COLO668 (cell line): ENCODE measurements around the gene CDKN1C.
A peak's percentile ranks its signal among the peaks of the same experiment; 100 is the strongest.

ENCODE experiments used
- DNase-seq: peaks from one replicate; lab custom pipeline; 2025; ENCODE audit not compliant: unreplicated experiment; lab: John Stamatoyannopoulos, UW

CDKN1C gene

DNA sequence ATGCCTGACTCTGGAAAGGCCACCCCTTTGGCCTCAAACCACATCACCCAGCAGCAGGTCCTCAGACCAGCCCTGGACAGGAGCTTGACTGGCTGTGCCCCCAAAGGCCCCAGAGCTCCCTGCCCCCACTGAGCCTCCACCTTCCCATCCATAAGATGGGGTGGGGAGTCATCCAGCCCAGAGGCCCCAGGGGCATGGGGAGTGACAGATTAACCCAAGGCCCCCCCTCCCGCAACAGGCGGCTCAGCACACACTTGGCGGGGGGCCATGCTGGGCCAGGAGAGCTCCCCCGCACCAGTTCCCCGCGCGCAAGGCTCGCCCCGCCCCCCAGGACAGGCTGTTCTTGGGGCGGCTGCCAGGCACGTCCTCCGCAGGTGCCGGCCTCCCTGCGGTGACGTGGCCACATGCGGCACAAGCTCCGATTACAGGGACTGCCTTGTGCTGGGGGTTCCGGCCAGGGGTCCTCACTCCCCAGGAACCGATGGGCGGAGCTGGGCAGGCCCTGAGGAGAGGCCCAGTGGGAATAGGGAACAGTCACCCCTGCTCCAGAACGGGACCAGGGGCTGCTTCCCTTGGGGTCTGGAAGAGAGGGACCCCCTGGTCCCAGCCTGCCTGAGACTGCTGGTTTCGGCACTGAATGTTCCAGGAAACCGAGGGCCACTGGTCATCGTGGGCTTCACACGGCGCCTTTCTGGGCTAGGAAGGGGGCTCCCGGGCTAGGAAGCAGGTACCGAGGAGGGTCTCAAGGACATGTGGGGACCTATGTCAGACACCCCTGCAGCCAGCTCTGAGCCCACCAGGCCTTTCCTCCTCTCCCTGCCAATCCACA is 5.1 kb upstream of the CDKN1C start:
- DNase-seq = peak; percentile 60

DNA sequence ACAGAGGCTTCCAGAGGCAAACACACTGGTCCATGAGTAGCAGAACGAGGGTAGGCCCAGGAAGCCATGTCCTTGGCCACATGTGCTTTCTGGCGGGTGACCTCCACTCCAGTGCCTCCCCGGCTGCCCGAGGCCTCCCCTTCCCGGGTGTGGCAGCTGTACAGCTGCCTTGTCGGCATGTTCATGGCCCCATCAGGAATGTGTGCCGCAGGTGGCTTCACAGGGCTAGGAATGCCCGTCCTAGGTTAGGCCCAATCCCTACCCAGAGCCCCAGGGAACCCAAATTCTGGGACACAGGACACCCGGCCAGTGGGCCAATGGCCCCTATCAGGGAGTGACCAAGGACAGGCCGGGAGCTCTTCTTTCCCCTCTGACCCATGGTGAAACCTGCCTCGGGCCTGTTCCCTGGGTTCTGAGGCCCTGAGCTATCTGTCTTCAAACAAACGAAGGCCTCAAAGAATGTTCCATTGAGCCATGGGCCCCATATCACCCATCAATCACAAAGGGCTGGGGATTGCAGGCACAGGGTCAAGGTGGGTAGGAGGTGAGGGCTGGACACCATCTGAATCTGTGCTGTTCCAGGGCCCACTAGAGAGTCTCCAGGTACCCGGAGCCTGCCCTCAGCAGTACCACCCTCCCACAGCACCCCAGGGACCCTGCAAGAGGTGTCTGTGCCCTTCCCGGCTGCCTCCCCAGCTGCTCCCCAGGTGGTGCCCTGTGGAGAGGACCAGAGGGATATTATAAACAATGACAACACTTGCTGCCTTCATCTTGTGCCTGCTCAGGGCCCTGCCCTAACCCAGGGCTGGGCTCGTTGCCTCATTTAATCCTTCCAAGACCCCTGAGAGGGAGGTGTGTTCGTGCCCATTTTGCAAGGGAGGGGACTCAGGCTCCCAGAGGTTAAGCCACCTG is 4.0 kb upstream of the CDKN1C start:
- DNase-seq = no peak

DNA sequence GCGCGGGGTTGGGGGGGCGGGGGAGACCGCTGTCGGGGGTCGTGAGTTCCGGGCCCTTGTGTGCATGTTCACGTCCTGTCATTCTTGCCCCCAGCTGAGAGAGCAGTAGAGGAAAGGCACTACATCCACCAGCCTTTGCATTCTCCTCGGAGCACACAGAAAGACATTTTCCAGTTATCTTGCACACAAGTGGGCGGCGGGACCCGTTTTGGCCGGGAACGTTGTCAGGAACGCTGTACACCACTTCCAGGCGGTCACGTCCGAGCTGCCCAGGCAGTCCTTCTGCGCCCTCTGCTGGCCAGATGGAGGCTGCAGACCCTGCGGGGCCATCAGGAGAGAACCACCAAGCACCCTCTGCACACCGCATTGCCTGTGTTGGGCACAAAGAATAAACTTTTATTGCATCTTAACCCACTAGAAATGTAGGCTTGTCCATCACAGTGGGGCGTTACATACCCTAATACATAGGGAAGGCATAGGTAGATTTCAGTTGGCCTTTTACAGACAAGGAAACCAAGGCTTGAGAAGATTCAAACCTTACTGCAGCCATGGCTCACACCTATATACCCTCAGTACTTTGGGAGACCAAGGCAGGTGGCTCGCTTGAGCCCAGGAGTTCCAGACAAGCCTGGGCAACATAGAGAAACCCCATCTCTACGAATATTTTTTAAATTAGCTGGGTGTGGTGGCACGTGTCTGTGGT is 2.8 kb upstream of the CDKN1C start:
- DNase-seq = peak; percentile 80

DNA sequence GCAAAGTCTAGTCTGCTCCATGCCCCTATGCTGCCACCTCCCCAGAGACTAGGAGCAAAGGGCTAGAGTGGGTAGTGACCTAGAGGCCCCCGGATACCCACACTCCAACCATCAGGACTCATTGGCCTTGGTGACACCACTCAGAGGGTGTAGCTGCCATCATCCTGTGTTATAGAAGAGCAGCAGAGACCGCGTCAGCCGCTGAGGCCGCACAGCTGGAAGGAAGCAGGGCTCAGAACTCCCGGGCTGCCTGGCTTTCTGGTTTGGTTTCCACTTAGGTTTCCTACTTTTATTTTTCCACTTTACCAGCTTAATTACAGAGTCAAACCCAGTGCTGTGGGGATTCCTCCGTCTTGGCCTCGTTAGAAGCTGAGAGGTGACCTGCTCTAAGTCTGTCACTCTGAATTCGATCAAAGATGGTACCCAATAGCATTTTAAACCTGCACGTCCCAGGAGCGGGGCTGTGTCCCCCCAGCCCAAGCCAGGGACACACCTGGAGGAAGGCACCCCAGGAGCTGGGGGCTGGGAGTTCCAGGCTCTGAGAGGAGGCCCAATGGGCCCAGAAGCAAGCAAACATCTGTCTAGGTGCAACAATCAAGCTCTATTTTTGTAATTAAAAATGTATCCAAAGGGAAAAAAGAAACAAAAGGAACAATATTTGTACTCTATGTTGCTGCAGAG is 2.1 kb upstream of the CDKN1C start:
- DNase-seq = no peak

DNA sequence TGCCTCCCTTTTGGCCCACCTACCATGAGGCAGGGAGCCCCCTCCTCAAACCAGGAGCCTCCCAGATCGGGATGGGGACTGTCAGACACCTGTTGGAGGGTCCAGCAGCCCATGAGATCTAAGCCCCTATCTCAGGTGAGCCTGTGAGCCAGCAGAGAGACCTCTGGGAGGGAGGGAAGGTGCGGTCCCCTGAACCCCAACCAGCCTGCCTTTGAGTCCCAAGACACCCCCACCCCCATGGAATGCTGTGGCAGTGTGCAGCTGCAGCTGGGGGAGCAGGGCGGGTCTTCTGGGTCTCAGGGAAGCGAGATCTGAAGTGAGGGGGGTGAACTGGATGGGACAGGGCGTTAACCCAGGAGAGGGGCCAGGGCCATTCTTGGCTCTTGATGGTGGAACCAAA is 1.4 kb upstream of the CDKN1C start:
- no peak for DNase-seq

DNA sequence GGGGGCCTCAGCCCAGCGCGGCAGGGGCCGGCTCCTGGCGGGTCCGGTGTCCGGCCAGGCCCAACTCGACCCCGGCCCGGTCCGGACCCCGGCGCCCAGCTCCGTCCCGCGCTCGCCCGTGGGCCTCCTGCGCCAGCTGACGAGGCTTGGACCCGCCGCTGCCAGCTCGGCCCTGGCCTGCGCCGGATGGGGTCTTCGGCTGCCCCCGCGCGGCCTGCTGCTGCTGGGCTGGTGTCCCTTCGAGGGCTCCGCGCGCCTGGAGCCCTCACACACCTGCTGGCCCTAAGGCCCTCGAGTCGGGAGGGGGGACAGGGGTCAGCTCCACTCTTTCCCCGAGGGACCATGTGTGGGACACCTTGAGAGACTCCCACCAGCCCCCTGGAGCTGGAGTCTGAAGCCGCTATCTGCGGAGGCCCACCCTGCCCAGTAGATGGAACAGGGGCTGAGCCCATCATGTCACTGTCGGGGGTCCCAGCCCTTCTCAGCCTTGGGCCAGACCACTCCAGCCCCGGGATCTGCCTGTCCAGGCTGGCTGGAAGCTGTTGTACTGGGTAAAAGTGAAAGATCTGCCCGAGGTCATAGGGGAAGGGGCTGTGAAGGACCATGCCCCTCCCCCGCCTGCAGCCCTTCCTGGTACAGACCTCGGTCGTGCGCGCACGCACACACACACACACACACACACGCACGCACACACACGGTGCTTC is 768 bp upstream of the CDKN1C start:
- DNase-seq = peak; percentile 23

DNA sequence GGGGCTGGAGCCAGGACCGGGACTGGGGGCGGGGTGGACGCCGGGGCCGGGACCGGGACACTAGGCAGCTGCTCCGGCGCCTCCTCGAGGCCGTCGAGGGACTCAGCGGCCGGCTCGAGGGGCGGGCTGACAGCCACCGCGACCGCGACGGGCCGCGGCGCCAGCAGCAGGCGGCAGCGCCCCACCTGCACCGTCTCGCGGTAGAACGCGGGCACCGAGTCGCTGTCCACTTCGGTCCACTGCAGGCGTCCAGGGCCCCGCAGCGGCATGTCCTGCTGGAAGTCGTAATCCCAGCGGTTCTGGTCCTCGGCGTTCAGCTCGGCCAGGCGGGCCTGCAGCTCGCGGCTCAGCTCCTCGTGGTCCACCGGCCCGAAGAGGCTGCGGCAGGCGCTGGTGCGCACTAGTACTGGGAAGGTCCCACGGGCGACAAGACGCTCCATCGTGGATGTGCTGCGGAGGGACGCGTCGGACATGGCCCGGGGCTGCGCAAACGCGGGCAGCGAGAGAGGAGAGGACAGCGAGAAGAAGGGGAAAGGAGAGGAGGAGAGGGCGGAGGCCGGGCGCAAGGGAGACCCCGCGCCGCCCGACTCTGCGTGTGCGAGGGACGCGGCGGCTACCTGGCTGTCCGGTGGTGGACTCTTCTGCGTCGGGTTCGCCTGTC is 428 bp downstream of the CDKN1C start:
- DNase-seq = peak; percentile 53

DNA sequence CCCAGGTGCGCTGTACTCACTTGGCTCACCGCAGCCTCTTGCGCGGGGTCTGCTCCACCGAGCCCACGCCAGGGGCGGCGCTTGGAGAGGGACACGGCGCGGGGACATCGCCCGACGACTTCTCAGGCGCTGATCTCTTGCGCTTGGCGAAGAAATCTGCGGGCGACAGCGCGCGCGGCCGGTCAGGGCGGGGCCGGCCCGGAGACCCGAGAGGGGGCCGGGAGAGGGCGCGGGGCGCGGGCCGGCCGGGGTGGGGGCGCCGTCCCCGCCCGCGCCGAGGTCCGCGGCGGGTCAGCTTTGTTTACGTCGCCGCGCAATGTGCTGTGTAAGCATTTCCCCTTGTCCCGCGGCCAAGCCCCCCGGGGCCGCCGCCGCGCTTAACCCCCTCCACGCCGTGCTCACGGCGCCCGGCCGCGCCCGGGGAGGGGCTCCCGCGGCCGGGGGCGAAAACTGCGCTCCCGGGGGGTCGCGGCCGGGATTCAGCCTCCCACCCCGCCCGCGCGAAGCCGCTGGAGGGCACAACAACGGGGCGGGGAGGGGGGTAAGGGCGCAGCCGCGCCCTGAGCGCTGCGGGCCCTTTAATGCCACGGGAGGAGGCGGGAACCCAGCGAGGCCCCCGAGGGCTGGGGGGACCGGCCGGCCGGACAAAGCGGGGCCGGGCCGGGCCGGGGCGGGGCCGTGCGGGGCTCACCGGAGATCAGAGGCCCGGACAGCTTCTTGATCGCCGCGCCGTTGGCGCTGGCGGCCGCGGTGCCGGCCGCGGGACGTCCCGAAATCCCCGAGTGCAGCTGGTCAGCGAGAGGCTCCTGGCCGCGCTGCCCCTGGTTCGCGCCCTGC is 1.4 kb downstream of the CDKN1C start:
- no peak for DNase-seq

DNA sequence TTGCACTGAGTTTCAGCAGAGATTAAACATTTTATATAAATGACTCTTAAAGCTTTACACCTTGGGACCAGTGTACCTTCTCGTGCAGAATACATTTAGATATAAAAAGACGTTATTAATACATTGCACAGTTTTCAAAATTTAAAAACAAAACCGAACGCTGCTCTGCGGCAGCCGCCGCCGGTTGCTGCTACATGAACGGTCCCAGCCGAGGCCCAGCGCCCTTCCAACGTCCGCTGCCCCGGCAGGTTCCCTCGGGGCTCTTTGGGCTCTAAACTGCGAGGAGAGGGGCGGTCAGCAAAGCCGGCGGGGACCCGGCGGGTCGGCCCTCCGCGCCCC is 2.0 kb downstream of the CDKN1C start:
- no peak for DNase-seq

DNA sequence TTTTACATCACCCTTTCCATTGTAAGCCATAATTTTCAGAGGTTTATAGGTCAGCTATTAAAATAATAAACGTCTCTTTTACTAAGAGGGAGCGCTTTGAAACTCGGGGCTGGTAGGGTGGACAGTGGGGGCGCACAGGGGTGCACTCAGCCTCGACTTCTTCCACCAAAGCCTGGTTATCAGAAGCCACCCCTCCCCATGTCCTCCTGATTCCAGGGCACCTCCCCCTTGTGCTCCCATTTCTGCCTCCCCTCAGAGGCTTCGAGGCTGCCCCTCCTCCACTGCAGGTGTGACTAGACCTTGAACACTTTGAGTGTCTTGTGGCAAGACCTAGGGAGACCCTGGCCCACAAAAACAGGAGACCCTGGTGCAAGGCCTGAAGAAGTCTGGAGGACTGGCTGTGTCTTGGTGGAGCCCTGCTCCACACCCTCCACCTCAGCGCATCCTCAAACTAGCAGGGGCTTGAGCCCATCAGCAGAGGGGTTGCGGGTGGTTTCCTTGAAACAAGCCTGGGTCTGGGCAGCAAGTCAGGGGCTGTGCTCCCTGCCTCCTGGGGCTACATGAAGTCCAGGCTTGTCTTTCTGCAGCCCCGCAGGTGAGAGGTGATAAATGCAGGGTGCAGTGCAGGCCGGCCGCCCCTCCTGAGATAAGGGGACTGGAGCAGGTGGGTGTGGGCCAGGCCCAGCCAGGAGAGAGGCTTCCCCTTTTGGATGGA is 3.0 kb downstream of the CDKN1C start:
- no peak for DNase-seq

DNA sequence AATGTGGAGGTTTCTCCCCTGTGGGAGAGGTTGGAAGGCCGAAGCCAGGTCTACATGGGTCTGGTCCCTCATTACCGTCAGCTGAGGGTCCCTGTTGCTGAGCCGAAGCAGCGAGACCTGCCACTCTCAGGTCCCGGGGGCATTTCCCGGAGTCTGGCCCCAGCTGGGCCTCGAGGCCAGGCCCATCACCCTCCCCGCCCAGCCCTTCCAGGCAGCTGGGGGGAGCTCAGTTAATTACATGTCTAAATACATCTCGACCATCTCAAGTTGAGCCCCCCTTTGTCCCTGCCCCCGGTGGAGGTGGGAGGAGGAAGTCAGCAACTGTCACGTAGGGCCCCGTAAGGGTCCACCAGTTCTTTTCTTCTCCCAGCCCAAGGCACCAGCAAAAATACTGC is 3.6 kb downstream of the CDKN1C start:
- DNase-seq = no peak

DNA sequence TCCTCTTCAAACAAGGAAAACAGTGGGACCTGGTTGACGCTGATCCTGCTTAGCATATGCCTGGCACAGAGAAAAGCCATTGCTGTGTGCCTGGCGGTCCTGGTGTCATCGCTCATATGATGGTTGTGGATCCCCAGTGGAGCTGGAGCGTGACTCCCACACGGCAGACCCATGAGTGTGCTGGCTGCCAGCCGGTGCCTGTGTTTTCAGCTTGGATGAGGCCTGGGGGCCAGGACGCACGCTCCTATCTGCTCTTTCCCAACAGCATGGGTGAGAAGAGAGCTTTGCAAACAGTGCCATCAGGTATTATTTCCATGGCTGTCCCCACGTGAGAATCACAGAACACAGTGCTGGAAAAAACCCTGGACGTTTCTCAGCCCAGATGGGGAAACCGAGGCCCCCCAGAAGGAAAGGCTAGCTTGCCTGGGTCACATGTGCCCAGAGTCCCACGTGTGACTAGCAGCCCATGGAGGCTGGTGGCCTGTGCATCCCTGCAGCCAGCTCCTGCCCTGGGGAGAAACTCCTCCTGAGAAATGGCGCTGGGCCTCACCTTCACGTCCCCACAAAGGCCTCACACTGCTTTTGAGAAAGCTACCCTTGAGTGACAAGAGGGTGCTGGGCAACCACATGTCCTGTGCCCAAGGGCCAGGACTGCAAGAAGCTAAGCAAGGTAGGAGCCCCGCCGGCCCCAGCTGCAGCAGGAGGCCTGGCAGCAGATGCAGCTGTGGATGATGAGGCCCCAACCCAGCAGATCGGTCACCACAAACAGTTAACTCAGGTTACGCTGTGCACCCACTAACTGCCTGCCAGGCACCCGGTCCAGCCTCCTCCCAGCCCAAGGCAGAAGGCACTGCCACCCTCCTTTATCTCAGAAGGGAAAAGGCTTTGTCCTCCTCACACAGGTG is 4.2 kb downstream of the CDKN1C start:
- DNase-seq = no peak

DNA sequence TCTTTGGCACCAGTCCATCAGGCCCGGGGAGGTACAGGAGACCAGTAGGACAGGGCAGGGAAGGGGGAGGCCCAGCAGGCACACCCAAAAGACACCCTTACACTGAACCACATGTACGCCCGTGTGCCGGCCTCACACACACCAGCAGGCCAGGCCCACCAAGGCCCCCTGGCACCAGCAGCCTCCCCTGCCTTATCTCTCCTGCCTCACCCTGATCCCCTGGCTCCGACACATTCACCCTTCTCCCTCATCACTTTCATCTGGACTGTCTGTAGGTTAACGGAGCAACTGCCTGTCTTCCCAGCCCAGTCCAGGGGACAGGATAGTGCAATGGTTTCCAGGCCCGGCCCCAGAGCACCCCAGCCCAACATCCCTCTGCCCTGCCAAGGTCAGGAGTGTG is 4.9 kb downstream of the CDKN1C start:
- DNase-seq = no peak

DNA sequence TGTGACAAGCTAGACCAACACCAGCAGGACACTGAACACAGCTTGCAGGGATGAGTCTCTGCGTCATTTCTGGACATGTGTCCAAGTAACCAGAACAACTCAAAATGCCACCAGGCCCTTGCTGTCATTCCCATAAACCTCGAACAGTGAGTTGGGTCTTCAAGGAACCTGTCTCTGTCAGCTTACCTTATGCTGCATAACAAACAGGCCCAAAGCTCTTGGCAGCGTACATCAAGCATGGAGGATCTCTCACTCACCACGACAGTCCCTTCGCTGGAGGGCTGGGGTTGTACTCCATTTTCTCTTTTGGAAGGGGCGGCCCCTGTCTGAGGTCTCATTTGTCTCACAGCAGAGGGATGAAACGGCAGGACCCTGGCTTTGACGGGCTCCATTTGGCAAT is 6.8 kb downstream of the CDKN1C start:
- no peak for DNase-seq

DNA sequence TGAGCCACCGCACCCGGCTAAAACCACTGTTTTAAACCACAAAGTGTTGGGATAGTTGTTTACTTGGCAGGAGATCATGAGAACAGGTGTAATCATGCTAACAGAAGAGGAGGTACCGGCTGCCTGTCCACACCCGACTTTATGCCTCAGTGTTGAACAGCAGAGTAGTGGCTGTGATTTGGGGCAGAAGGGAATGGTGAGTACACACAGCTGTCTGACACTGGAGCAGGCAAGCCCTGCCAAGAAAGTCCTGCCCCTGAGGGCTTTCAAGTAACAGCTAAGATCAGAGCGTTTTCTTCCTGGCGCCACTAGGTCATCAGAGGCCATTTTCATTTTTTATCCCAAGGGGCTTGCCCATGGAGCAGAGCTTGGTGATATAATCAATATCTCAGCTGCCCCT is 8.1 kb downstream of the CDKN1C start:
- no peak for DNase-seq

DNA sequence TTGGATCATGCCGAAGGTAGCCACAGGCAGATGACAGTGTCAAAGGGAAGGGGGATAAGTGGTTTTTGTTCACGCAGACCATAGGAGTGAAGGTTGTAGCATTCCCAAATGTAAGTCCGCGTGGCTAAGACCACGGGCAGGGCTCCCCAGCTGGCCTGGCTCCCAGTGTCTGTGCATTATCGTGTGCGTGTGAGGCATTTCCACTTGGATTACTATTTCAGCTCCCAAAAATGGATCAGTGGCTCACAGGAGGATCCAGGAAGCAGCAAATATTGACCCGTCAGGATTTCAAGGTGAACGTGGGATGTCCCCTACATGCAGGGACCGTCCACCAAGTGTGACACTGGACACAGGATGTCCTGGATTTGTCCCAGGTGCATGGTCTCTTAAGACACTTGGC is 10.6 kb downstream of the CDKN1C start:
- DNase-seq = no peak

DNA sequence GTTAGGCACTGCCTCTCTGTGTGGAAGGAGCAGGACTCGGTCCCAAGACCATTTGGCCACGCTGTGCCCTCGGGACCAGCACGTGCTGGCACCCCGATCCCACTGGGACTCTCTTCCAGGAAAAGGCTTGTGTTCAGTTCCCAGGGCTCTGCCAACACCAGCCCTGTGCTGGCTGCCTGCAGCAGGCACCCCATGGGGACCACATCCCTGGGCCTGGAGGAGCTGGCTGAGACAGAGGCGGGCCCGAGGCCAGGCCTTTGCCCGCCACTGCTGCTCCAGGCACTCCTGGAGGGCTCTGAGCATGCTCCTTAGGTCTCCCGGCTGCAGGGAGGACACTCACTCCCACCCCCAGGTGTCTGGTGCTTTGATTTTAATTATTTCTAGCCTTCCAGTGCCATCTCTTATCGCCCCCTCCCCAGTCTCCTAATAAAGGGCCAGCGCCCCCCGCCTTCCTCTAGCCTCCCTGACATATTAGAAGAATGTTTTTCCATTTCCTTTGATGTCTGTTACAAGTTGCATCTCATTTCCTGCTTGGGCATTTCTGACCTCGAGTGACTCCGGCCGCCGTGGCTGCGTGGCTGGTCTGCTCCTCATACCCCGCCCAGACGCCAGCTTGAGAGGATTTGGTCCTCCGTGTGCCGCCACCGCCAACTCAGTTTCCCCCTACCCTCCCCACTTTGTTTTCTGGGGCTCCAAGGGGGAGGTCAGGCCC is 14.4 kb downstream of the CDKN1C start:
- no peak for DNase-seq
